Dermis microvascular lymphatic vessel endothelial cell (primary cell): ENCODE measurements around the gene ZNF625. TPM values are rescaled to one million over a fixed set of nuclear protein-coding genes. Genes with fewer than 3 reads are reported as not detected.

ENCODE experiments used
- DNase-seq, 2 donors: peaks; one replicate each; pipeline versions ENCODE4 v3.0.0 to v3.0.0-alpha.2; 2010; ENCODE audit warnings: low read depth in 2 of 2
- total RNA-seq: library from RNA; depleted of rRNA; stranded (reverse); fragments of >200 nt; gene quantifications from 2 replicates; pipeline ENCODE4 v1.2.1, GENCODE V29; 2014

ZNF625 gene
- total RNA-seq: 8.3 and 9.2 TPM in 2 replicates

DNA sequence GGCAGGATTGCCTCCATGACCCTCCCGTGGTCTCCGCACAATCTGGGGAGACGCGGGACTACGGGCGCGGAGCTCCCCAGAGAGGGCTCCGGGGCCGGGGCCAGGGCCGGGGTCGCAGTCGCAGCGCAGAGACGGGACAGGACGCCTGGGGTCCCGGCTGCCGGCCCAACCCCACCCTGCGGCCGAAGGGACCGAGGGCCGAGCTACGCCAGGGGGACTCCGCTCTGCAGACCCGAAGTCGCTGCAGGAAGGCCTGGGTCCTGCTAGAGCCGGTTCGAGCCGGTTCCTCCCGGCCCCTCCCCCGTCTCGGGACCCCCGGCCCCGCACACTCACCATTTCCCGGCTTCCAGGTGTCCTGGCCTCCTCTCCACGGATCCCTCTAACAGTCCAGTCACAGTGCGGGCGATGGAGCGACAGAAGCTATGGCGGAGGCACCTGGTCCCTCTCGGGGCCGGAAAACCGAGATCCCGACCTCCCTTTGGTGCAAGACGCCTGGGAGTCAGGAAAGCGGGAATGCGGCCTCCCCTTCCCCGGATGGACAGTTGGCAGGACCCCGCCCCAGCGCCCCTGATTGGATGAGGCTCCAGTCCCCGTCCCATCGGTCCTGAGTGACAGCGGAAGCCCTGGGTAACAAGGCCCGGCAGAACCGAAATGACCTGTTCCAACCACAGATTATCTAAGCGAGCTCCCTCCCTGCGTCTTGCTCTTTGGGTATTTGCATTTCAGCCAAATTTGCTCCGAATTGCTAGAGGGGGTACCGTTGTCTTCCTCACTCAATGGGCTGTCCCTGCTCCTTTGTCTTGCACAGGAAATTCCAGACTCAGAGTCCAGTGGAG is at the start of gene ZNF625:
Gene ZNF625, minus strand, starts transcription at position 512 of the 836 bp plus-strand sequence. Its CDS starts 176 bp downstream, at position 336.
- peak; percentile 56 to 86 for DNase-seq

GRCh38 chr19:12205296-12205695 is 48.8 kb upstream of the ZNF625 start:
- no peak for DNase-seq

DNA sequence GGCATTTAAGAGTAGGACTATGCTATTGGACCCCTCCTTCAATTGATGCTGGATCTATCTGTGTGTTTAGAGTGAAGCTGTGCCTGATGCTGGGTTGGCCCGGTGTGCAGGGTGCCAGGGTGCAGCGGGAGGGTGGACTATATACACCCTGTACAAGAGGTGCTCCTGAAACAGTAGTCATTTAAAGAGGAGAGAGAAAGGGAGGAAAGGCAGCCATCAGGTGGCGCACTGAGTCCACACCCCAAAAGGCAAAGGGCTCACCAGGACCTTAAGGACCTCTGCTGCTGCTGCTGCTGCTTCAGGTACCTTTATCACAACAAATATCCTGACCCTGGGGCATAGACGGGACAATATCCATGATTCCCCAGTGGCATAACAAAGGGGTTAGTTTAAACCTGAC is 45.7 kb upstream of the ZNF625 start:
- DNase-seq: peak in 1 of 2 donors; percentile 9

GRCh38 chr19:12199757-12200419 is 43.4 kb upstream of the ZNF625 start:
- DNase-seq: no peak

DNA sequence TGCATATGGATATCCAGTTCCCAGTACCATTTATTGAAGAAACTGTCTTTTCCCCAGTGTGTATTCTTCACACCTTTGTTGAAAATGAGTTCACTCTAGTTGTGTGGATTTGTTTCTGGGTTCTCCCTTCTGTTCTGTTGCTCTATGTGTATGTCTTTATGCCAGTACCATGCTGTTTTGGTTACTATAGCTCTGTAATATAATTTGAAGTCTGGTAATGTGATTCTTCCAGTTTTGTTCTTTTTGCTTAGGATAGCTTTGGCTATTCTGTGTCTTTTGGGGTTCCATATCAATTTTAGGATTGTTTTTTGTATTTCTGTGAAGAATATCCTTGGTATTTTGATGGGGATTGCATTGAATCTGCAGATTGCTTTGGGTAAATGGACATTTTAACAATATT is 41.6 kb upstream of the ZNF625 start:
- no peak for DNase-seq

- peak; percentile 17 to 48 for DNase-seq
These were observed 38.5 kb upstream of the ZNF625 start for GRCh38 chr19:12194827-12195731.

DNA sequence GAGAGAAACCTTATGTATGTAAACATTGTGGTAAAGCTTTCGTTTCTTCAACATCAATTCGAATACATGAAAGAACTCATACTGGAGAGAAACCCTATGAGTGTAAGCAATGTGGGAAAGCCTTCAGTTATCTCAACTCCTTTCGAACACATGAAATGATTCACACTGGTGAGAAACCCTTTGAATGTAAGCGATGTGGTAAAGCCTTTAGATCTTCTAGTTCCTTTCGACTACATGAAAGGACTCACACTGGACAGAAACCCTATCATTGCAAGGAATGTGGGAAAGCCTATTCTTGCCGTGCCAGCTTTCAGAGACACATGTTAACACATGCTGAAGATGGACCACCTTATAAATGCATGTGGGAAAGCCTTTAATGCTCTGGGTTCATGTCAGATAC is 31.1 kb upstream of the ZNF625 start:
- DNase-seq: no peak

DNA sequence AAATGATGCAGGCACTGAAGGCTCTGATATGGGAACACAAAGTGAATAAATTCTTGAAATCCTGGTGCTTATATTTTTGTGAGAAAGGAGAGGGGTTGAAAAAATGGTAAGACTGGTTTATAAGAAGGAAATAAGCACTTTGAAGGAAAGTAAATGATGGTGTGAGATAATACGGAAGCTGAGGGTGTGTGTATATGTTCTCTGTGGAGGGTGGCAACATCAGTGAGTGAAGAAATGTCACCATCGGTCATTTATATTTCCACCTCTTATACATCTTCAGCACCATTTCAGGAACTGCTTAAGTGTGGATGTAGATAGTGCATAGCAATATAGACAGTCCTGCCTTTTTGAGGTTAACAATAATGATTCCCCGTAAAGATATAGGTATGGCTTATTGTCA is 23.8 kb upstream of the ZNF625 start:
- no peak for DNase-seq

GRCh38 chr19:12166626-12167025 is 10.1 kb upstream of the ZNF625 start:
- no peak for DNase-seq

DNA sequence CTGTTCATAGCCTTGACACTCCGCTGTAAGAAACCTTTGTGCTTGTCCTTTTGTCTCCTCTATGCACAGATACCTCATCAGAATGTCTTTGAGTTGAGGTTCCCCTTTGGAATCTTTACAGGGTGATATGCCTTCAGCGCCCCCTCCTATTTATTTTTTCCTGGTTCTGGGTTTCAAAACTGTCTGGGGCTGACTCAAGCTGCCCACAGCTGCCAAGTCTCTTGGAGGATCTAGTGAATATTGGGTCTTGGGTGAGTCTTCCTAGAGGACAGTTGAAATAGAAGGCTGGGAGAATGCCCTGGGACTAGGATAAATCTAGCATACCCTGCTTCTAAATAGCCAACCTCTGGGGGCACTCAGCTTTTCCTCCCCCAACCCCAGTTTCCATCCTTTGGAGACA is 7.3 kb upstream of the ZNF625 start:
- peak in 1 of 2 donors; percentile 21 for DNase-seq

GRCh38 chr19:12162882-12163806 is 6.6 kb upstream of the ZNF625 start, which contains the start of gene ZNF136:
ZNF136 (plus strand) TSS chr19:12163096; CDS start chr19:12163204, 108 bp downstream.
- peak; percentile 97 to 98 for DNase-seq

GRCh38 chr19:12162513-12162881 is 6.0 kb upstream of the ZNF625 start:
- DNase-seq: no peak

DNA sequence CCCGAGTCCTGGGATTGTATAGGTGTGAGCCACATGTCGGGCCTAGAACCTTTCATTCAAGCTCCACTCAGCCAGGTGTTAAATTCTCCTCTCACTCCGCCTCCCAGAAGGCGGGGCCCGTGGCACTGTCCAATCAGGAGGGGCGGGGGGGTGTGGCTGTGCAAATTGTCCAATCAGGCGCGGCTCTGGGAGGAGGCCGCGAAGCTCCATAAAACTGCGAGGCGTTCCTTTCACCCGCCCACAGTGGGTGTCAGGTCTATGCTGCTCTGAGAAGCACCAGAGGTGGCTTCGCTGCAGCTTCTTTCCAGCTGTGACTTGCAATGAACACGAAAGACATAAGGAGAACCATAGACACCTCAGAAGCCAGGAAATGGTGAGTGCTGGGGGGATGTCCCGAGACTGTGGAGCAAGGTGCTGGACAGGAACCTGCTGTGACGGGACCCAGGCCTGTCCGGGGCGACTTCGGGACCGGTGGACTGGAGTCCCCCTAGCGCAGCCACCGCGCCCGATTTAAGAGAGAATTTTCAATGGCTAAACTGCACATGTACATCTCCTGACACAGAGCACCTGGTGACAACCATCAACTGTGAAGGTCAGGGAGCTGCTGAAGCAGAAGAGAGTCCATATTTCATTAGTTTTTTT is 3.4 kb upstream of the ZNF625 start:
- no peak for DNase-seq

- no peak for DNase-seq
These were observed 1.1 kb downstream of the ZNF625 start for GRCh38 chr19:12155324-12155860.

DNA sequence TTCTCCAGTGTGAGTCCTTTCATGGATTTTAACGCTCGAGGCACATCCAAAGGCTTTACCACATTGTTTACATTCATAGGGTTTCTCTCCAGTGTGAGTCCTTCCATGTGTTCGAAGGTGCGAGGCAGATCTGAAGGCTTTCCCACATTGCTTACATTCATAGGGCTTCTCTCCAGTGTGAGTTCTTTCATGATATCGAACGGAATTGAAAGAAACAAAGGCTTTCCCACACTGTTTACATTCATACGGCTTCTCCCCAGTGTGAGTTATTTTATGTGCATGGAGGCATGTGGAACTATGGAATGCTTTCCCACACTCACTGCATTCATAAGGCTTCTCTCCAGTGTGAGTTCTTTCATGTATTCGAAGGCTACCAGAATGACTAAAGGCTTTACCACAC is 11.2 kb downstream of the ZNF625 start:
- DNase-seq: no peak

DNA sequence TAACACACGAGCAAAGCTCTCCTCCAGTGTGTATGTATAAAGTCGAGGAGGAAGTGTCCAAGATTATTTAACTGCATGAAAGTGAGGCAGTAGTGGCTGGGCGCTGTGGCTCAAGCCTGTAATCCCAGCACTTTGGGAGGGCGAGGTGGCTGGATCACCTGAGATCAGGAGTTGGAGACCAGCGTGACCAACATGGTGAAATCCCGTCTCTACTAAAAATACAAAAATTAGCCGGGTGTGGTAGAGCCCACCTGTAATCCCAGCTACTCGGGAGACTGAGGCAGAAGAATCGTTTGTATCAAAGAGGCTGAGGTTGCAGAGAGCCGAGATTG is 15.2 kb downstream of the ZNF625 start:
- no peak for DNase-seq

GRCh38 chr19:12140545-12141404 is 15.8 kb downstream of the ZNF625 start:
- DNase-seq: peak; percentile 47 to 83

- DNase-seq: peak; percentile 90 to 94
These were observed 16.5 kb downstream of the ZNF625 start, which contains the start of gene ZNF20 for GRCh38 chr19:12139885-12140544. ZNF20 (minus strand) TSS chr19:12140350; CDS start chr19:12140182, 168 bp downstream.
